ENCODE data around the gene COA6. TPM values are rescaled to one million over a fixed set of nuclear protein-coding genes. Genes with fewer than 3 reads are reported as not detected.

Gene COA6
- total and polyA plus RNA-seq, 8 donors, result 8.1 to 167 (median 52.3) TPM

- no peak overlapping the region for H3K27ac ChIP-seq
- H3K4me1 ChIP-seq, result peaks cover 0 to 4% (median 0%) of the 10 kb centered on the region in 4 donors
- DNase-seq, result no peak
- WGBS, 5 donors, result 80 to 94% (median 93%) methylated on average over 5 of the region's 5 CpGs
- H3K36me3 ChIP-seq, result peaks cover 8 to 55% (median 46%) of the 10 kb centered on the region in 4 donors
- no peaks in the 10 kb centered on the region for H3K9me3 ChIP-seq
- intact Hi-C loops (cut with DNase I; ENCODE audit: low total_unique reads), result no loop called here
- H3K4me3 ChIP-seq, result no peak overlapping the region
- H3K27me3 ChIP-seq, result no peaks in the 10 kb centered on the region
- TF ChIP-seq EP300 (IDR thresholded peaks at IDR 0.05) (no peak), POLR2A (IDR thresholded peaks at IDR 0.05) (no peak), POLR2AphosphoS5 (IDR thresholded peaks at IDR 0.05) (no peak), CTCF (IDR thresholded peaks at IDR 0.05) (no peak)
These were observed 22.0 kb downstream of the COA6 start for GRCh38 chr1:234395297-234395696.

GRCh38 chr1:234396092-234396491 is 22.8 kb downstream of the COA6 start:
- H3K9me3 ChIP-seq, result no peaks in the 10 kb centered on the region
- intact Hi-C loops (cut with DNase I; ENCODE audit: low total_unique reads), result no loop called here
- WGBS, 5 donors, result 91 to 96% (median 95%) methylated on average over 8 of the region's 8 CpGs
- no peak overlapping the region for H3K27ac ChIP-seq
- no peaks in the 10 kb centered on the region for H3K27me3 ChIP-seq
- H3K4me3 ChIP-seq, result no peak overlapping the region
- TF ChIP-seq EP300 (IDR thresholded peaks at IDR 0.05), result no peak
- no peak for TF ChIP-seq CTCF (IDR thresholded peaks at IDR 0.05)
- TF ChIP-seq POLR2A (IDR thresholded peaks at IDR 0.05), result no peak
- no peak for TF ChIP-seq POLR2AphosphoS5 (IDR thresholded peaks at IDR 0.05)
- H3K36me3 ChIP-seq, result peaks cover 4 to 47% (median 38%) of the 10 kb centered on the region in 4 donors
- no peak for DNase-seq
- H3K4me1 ChIP-seq, result peaks cover 0 to 12% (median 0%) of the 10 kb centered on the region in 4 donors

GRCh38 chr1:234396871-234397270 is 23.6 kb downstream of the COA6 start:
- no peak overlapping the region for H3K4me3 ChIP-seq
- 88 to 95% (median 90%) methylated on average over 6 of the region's 6 CpGs for WGBS, 5 donors
- H3K27me3 ChIP-seq, result no peaks in the 10 kb centered on the region
- peaks cover 3 to 39% (median 31%) of the 10 kb centered on the region in 4 donors for H3K36me3 ChIP-seq
- TF ChIP-seq CTCF (IDR thresholded peaks at IDR 0.05) (no peak), POLR2A (IDR thresholded peaks at IDR 0.05) (no peak), POLR2AphosphoS5 (IDR thresholded peaks at IDR 0.05) (no peak), EP300 (IDR thresholded peaks at IDR 0.05) (no peak)
- peaks cover 0 to 14% (median 0%) of the 10 kb centered on the region in 4 donors for H3K4me1 ChIP-seq
- no peak for DNase-seq
- no peak overlapping the region for H3K27ac ChIP-seq
- intact Hi-C loops (cut with DNase I; ENCODE audit: low total_unique reads), result no loop called here
- H3K9me3 ChIP-seq, result no peaks in the 10 kb centered on the region

- DNase-seq, result no peak
- no peak overlapping the region for H3K4me3 ChIP-seq
- WGBS, 5 donors, result 58 to 79% (median 67%) methylated on average over 3 to 4 of the region's 5 CpGs
- no peak overlapping the region for H3K27ac ChIP-seq
- TF ChIP-seq POLR2AphosphoS5 (IDR thresholded peaks at IDR 0.05) (no peak), CTCF (IDR thresholded peaks at IDR 0.05) (no peak), POLR2A (IDR thresholded peaks at IDR 0.05) (no peak), EP300 (IDR thresholded peaks at IDR 0.05) (no peak)
- H3K27me3 ChIP-seq, result no peaks in the 10 kb centered on the region
- intact Hi-C loops (cut with DNase I; ENCODE audit: low total_unique reads), result no loop called here
- peaks cover 0 to 30% (median 23%) of the 10 kb centered on the region in 4 donors for H3K36me3 ChIP-seq
- peaks cover 0 to 14% (median 0%) of the 10 kb centered on the region in 4 donors for H3K4me1 ChIP-seq
- no peaks in the 10 kb centered on the region for H3K9me3 ChIP-seq
These were observed 24.5 kb downstream of the COA6 start for GRCh38 chr1:234397732-234398131.

All from stomach (tissue), 9 donors.